Upper lobe of left lung (tissue), 4 donors: Measurements from ENCODE around the gene PCSK9.

Experiments used
- CTCF ChIP-seq, 6 experiments: fragments of 450-650 bp in 4 of 6; fragments of 200-600 bp in 2 of 6; sonication (generic) in 2 of 6; IDR thresholded peaks; one replicate each; pipeline ENCODE4 v1.5.1; 2016 to 2019; ENCODE audit warnings: antibody characterized with exemption in 6 of 6
- POLR2A ChIP-seq, 4 donors: fragments of 450-650 bp; IDR thresholded peaks; one replicate each; pipeline ENCODE4 v1.5.1; 2016 to 2017; ENCODE audit warnings: antibody characterized with exemption in 4 of 4, mild to moderate bottlenecking in 2 of 4

- TF ChIP-seq CTCF (IDR thresholded peaks at IDR 0.05) (no peak), POLR2A (IDR thresholded peaks at IDR 0.05) (no peak)
Observed at GRCh38 chr1:55000110-55001085, 39.0 kb upstream of the PCSK9 start.
